Transverse colon (tissue), 4 donors: ENCODE measurements around the gene PFKFB1.

Source experiments
- CTCF ChIP-seq, 5 experiments: fragments of 200-600 bp in 3 of 5; fragments of 450-650 bp in 2 of 5; sonication (generic) in 3 of 5; IDR thresholded peaks; 1 replicate in 2 of 5; 2 replicates in 3 of 5; pipeline ENCODE4 v1.5.1; 2016 to 2017; ENCODE audit warnings: antibody characterized with exemption in 5 of 5, inconsistent platforms in 3 of 5, mild to moderate bottlenecking in 2 of 5, moderate library complexity in 1 of 5
- POLR2A ChIP-seq: fragments of 450-650 bp; IDR thresholded peaks from one replicate; pipeline ENCODE4 v1.6.1; 2016; ENCODE audit warnings: antibody characterized with exemption, mild to moderate bottlenecking, moderate library complexity
- POLR2AphosphoS5 ChIP-seq, 3 donors: sonication (generic); formaldehyde crosslinking; IDR thresholded peaks; one replicate each; pipeline ENCODE4 v1.6.1; 2016; ENCODE audit warnings: antibody characterized with exemption in 3 of 3

GRCh38 chrX:55028040-55028439 lies 34.1 kb upstream of the PFKFB1 start:
- no peak for TF ChIP-seq POLR2AphosphoS5 (IDR thresholded peaks at IDR 0.05)
- no peak for TF ChIP-seq CTCF (IDR thresholded peaks at IDR 0.05)
- TF ChIP-seq POLR2A = no peak
